ENCODE data around the gene DPM2.
A peak's percentile ranks its signal among the peaks of the same experiment; 100 is the strongest.

The DPM2 gene

DNA sequence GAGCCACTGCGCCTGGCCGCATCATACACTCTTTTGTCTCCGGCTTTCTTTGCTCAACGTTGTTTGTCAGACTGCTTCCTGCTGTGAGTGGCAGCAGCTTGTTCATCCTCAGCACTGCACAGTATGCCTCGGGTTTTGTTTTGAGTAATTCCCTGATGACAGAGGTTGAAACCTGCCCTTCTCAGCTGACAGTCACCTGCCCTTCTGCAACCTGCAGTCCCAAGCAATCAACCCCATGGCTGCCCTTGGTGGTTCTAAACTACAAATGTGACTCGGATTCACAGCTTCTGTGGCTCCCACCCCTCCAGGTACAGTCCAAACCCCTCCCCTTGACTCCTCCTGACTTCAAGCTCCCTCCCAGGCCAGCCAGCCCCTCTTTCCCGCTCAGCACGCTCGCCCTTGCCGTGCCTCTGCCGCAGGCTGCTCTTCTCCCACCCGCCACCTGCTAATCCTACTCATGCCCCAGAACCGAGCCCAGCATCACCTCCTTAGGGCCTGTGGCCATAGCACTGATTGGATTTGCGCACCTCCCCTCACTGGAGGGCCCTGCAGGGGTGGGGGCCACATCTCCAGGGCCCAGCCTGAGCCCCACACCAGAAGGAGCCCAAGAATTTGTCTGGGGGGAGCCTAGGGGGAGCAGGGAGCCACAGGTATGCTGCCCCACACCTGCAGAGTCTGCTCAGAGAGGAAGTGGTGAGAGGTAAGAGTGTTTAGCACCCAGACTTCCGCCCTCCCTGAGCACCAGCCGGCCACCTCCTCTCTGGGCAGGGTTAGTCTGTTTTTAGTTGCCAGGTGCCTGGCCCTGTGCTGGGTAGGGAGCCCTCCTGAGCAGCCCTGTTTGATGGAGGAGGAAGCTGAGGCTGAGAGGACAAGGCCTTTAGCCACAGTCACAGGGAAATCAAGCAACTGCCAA is 33.0 kb upstream of the DPM2 start:
- no peak overlapping the region for H3K9ac ChIP-seq (ENCODE audit: low read length)
- H3K27ac ChIP-seq (ENCODE audit: low read depth, low read length): peak overlapping the region; percentile 98
- H3K4me3 ChIP-seq (ENCODE audit: low read length): peak overlapping the region; percentile 22
- peaks cover 96% of the 10 kb centered on the region for H3K4me1 ChIP-seq (ENCODE audit: control insufficient read depth, insufficient read depth, low read length)
- H3K27me3 ChIP-seq (ENCODE audit: control insufficient read depth, insufficient read depth, low read length): no peaks in the 10 kb centered on the region
- H3K36me3 ChIP-seq (ENCODE audit: control insufficient read depth, insufficient read depth, low read length): no peaks in the 10 kb centered on the region

DNA sequence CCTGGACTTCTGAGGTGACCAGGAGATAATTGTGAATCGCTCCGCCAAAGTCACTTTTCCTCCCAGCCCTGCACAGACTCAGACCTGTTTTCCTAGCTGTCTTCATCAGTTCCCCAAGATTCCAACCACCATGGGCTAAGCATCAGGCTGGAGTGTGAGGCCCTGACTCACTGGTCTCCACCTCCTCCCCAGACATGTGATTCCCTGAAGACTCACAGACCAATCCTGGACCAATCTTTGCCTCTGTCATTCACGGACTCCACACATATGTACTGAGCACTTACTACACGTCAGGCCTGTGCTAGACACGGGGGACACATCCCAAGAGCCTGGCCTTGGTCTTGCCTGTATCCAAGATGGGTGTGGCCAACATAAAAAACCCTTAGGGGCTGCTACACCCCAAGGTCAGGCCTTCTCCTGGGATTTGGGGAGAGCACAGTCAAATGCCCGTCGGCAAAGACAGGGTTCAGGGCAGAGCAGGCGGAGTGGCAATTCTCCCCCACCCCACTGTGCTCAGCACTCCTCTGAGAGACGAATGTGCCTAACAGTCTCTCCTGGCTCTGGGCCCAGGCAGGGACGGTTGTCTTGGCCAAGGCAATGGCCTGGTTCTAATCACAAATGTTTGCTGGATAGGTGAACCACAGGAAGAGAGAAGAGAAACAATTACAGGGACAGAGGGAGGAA is 31.2 kb upstream of the DPM2 start:
- H3K4me1 ChIP-seq (ENCODE audit: control insufficient read depth, insufficient read depth, low read length): peaks cover 92% of the 10 kb centered on the region
- H3K4me3 ChIP-seq (ENCODE audit: low read length): peak overlapping the region; percentile 34
- no peaks in the 10 kb centered on the region for H3K36me3 ChIP-seq (ENCODE audit: control insufficient read depth, insufficient read depth, low read length)
- H3K27me3 ChIP-seq (ENCODE audit: control insufficient read depth, insufficient read depth, low read length): no peaks in the 10 kb centered on the region
- peak overlapping the region; percentile 12 for H3K9ac ChIP-seq (ENCODE audit: low read length)
- H3K27ac ChIP-seq (ENCODE audit: low read depth, low read length): peak overlapping the region; percentile 98

- H3K9ac ChIP-seq (ENCODE audit: low read length): peak overlapping the region; percentile 12
- peak overlapping the region; percentile 98 for H3K27ac ChIP-seq (ENCODE audit: low read depth, low read length)
- no peaks in the 10 kb centered on the region for H3K27me3 ChIP-seq (ENCODE audit: control insufficient read depth, insufficient read depth, low read length)
Measured at GRCh38 chr9:127968042-127968441, 30.4 kb upstream of the DPM2 start.

GRCh38 chr9:127967151-127967809 is 29.6 kb upstream of the DPM2 start:
- Histone ChIP-seq H3K4me3 (ENCODE audit: low read length) (no peak overlapping the region), H3K36me3 (ENCODE audit: control insufficient read depth, insufficient read depth, low read length) (no peaks in the 10 kb centered on the region), H3K27me3 (ENCODE audit: control insufficient read depth, insufficient read depth, low read length) (no peaks in the 10 kb centered on the region), H3K9ac (ENCODE audit: low read length) (no peak overlapping the region), H3K27ac (ENCODE audit: low read depth, low read length) (peak overlapping the region; percentile 98), H3K4me1 (ENCODE audit: control insufficient read depth, insufficient read depth, low read length) (peaks cover 92% of the 10 kb centered on the region)

More at GRCh38 chr9:127968042-127968441, 30.4 kb upstream of the DPM2 start:
- Histone ChIP-seq H3K4me1 (ENCODE audit: control insufficient read depth, insufficient read depth, low read length) (peaks cover 92% of the 10 kb centered on the region), H3K4me3 (ENCODE audit: low read length) (peak overlapping the region; percentile 34), H3K36me3 (ENCODE audit: control insufficient read depth, insufficient read depth, low read length) (no peaks in the 10 kb centered on the region)

DNA sequence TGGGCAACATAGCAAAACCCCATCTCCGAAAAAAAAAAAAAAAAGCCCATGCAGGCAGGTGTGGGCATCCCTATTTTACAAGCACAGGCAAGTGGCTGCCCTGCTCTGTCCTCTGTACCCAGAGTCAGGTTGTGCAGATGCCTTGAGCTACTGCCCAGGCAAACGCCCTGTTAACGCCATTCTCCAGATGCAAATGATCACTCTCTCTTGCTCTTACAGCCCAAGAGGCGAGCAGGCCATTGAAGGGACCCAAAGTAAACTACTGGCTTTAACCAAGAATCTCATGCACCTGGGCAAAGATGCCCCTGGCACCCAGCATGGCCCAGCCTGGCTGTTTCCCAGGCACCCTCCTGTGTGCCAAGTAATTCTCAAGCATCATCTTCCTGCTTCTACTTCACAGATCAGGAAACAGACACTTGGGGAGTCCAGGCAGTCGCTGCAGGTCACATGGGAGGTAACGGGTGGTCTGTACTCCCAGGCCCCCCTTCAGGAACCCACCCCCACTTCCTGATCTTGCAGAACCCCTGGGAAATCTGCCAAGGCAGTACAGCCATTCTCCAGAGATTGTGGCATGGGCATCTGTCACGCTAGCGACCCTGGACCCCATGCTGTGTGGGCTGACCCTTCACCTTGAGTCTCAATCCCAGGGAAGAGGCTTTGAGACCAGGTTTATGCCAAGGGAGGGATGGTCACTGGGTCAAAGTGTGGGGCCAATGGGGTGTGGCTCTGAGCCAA is 28.9 kb upstream of the DPM2 start:
- H3K36me3 ChIP-seq (ENCODE audit: control insufficient read depth, insufficient read depth, low read length): no peaks in the 10 kb centered on the region
- peaks cover 87% of the 10 kb centered on the region for H3K4me1 ChIP-seq (ENCODE audit: control insufficient read depth, insufficient read depth, low read length)
- H3K27ac ChIP-seq (ENCODE audit: low read depth, low read length): peak overlapping the region; percentile 98
- H3K4me3 ChIP-seq (ENCODE audit: low read length): peak overlapping the region; percentile 14
- H3K27me3 ChIP-seq (ENCODE audit: control insufficient read depth, insufficient read depth, low read length): no peaks in the 10 kb centered on the region
- H3K9ac ChIP-seq (ENCODE audit: low read length): peak overlapping the region; percentile 10

DNA sequence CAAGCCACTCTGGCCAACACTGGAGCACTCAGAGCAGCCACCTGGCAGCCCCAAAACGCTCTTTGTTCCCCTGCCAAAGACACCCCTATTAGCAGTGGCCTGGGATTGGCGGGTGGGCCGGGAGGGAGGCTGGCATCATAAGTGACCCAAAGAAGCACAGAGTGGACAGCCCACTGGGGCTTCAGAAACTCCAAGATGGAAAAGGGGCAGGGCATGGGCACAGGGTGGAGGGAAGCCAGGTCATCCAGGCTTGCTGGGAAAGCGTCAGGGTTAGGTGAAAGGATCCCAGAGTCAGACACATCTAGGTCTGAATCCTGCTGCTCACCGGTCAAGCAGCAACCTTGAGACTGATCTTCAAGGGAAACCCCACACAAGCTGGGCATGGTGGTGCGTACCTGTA is 28.3 kb upstream of the DPM2 start:
- Histone ChIP-seq H3K36me3 (ENCODE audit: control insufficient read depth, insufficient read depth, low read length) (no peaks in the 10 kb centered on the region), H3K4me3 (ENCODE audit: low read length) (peak overlapping the region; percentile 39), H3K9ac (ENCODE audit: low read length) (peak overlapping the region; percentile 5), H3K27ac (ENCODE audit: low read depth, low read length) (peak overlapping the region; percentile 98), H3K27me3 (ENCODE audit: control insufficient read depth, insufficient read depth, low read length) (no peaks in the 10 kb centered on the region), H3K4me1 (ENCODE audit: control insufficient read depth, insufficient read depth, low read length) (peaks cover 83% of the 10 kb centered on the region)

- no peaks in the 10 kb centered on the region for H3K36me3 ChIP-seq (ENCODE audit: control insufficient read depth, insufficient read depth, low read length)
- H3K4me1 ChIP-seq (ENCODE audit: control insufficient read depth, insufficient read depth, low read length): peaks cover 70% of the 10 kb centered on the region
- H3K4me3 ChIP-seq (ENCODE audit: low read length): peak overlapping the region; percentile 12
- peak overlapping the region; percentile 98 for H3K27ac ChIP-seq (ENCODE audit: low read depth, low read length)
- no peaks in the 10 kb centered on the region for H3K27me3 ChIP-seq (ENCODE audit: control insufficient read depth, insufficient read depth, low read length)
- H3K9ac ChIP-seq (ENCODE audit: low read length): no peak overlapping the region
Measured at GRCh38 chr9:127963359-127964064, 25.9 kb upstream of the DPM2 start.

GRCh38 chr9:127963041-127963358 is 25.3 kb upstream of the DPM2 start:
- H3K4me1 ChIP-seq (ENCODE audit: control insufficient read depth, insufficient read depth, low read length): peaks cover 65% of the 10 kb centered on the region
- no peaks in the 10 kb centered on the region for H3K27me3 ChIP-seq (ENCODE audit: control insufficient read depth, insufficient read depth, low read length)
- H3K27ac ChIP-seq (ENCODE audit: low read depth, low read length): peak overlapping the region; percentile 98
- no peaks in the 10 kb centered on the region for H3K36me3 ChIP-seq (ENCODE audit: control insufficient read depth, insufficient read depth, low read length)
- H3K4me3 ChIP-seq (ENCODE audit: low read length): no peak overlapping the region
- no peak overlapping the region for H3K9ac ChIP-seq (ENCODE audit: low read length)

- no peaks in the 10 kb centered on the region for H3K36me3 ChIP-seq (ENCODE audit: control insufficient read depth, insufficient read depth, low read length)
- no peaks in the 10 kb centered on the region for H3K27me3 ChIP-seq (ENCODE audit: control insufficient read depth, insufficient read depth, low read length)
- H3K27ac ChIP-seq (ENCODE audit: low read depth, low read length): peak overlapping the region; percentile 98
- no peak overlapping the region for H3K4me3 ChIP-seq (ENCODE audit: low read length)
- peaks cover 59% of the 10 kb centered on the region for H3K4me1 ChIP-seq (ENCODE audit: control insufficient read depth, insufficient read depth, low read length)
- no peak overlapping the region for H3K9ac ChIP-seq (ENCODE audit: low read length)
Measured at GRCh38 chr9:127962278-127962677, 24.6 kb upstream of the DPM2 start.

- Histone ChIP-seq H3K36me3 (ENCODE audit: control insufficient read depth, insufficient read depth, low read length) (no peaks in the 10 kb centered on the region), H3K27ac (ENCODE audit: low read depth, low read length) (peak overlapping the region; percentile 98), H3K4me1 (ENCODE audit: control insufficient read depth, insufficient read depth, low read length) (peaks cover 53% of the 10 kb centered on the region), H3K9ac (ENCODE audit: low read length) (no peak overlapping the region), H3K27me3 (ENCODE audit: control insufficient read depth, insufficient read depth, low read length) (no peaks in the 10 kb centered on the region), H3K4me3 (ENCODE audit: low read length) (no peak overlapping the region)
Measured at GRCh38 chr9:127961613-127962155, 24.0 kb upstream of the DPM2 start.

DNA sequence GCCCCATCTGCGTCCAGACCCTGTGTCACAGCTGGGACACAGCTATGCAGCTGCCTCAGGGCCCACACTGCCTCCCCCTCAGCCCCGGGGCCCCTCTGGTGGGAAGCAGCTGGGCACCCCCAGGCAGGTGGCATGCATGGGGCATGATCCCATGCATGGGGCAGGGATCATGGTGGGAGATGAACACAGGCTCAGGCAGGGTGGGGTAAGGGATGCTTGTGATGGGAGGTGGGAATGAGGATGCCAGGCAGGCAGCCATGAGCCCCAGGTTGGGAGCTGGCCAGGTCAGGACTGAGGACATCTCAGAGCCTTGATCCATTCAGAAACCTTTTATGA is 23.5 kb upstream of the DPM2 start:
- Histone ChIP-seq H3K27ac (ENCODE audit: low read depth, low read length) (peak overlapping the region; percentile 98), H3K9ac (ENCODE audit: low read length) (no peak overlapping the region), H3K4me3 (ENCODE audit: low read length) (no peak overlapping the region)

More for the DNA sequence above, 23.5 kb upstream of the DPM2 start:
- H3K27me3 ChIP-seq (ENCODE audit: control insufficient read depth, insufficient read depth, low read length): no peaks in the 10 kb centered on the region
- peaks cover 47% of the 10 kb centered on the region for H3K4me1 ChIP-seq (ENCODE audit: control insufficient read depth, insufficient read depth, low read length)
- no peaks in the 10 kb centered on the region for H3K36me3 ChIP-seq (ENCODE audit: control insufficient read depth, insufficient read depth, low read length)
